Measurements from ENCODE around the gene ASCL5. TPM values are rescaled to one million over a fixed set of nuclear protein-coding genes. Genes with fewer than 3 reads are reported as not detected.

The ASCL5 gene
- total RNA-seq, 1 donor from 2014 or later, result not detected

GRCh38 chr1:201136355-201137023, 9.5 kb upstream of the ASCL5 start:
- DNase-seq (ENCODE audit: low read depth in 2 of 2), result no peak

DNA sequence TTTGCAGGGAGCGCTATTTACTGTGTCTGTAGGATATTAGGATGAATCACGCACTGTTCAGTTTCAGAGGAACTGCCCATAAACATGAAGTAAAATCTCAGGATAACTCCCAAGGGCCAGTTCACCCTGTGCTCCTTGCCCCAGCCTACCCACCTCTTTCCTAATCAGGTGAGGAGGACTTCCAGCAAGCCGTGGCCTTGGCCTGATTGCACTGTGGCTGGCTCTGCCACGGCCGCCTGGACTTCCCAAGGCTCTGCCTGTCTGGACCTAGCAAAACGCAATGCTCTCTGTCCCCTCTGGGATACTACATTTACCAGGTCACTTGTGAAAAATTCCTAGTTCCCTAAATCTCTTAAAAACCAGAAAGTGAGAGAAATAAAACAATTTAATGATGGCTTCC, 7.4 kb upstream of the ASCL5 start:
- DNase-seq (ENCODE audit: low read depth in 2 of 2), result no peak

GRCh38 chr1:201131398-201131797, 4.4 kb upstream of the ASCL5 start:
- DNase-seq (ENCODE audit: low read depth in 2 of 2), result no peak

- no peak for DNase-seq (ENCODE audit: low read depth in 2 of 2)
These were observed 2.0 kb upstream of the ASCL5 start for GRCh38 chr1:201128962-201129361.

- no peak for DNase-seq (ENCODE audit: low read depth in 2 of 2)
These were observed 1.5 kb upstream of the ASCL5 start for GRCh38 chr1:201128476-201128875.

DNA sequence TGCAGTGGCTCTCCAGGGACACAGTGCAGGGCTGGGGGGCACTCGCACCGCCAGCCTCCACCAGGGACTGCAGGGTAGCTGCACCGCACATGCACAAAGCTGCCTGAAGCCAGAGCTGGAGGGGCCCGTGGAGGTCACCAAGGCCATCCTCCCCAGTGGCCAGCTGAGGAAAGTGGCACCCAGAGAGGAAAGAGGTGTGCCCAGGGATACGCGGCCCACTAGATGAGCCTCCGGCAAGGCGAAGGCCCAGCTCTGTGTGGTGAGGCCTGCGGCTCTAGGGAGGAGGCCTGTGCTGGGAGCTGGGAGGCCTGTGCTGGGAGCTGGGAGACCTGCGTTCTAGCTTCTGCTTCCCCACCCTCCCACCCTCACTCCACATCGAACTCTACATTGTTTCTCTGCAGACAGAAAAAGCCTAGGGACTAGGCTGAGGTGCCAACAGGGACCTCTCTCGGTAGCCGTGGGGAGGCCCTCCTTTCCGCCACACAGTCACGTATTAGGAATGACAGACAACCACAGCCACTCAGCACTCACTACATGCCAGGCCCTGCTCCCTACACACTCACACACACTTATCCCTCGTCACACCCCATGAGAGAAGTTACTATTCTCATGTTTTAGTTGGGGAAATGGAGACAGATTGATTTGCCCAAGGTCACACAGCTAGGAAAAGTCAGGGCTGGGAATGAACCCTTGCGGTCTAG, 921 bp upstream of the ASCL5 start:
- DNase-seq (ENCODE audit: low read depth in 2 of 2), result no peak

- DNase-seq (ENCODE audit: low read depth in 2 of 2), result no peak
These were observed 537 bp downstream of the ASCL5 start for GRCh38 chr1:201126463-201126831.

- no peak for DNase-seq (ENCODE audit: low read depth in 2 of 2)
These were observed 1.2 kb downstream of the ASCL5 start for GRCh38 chr1:201125800-201126199.

DNA sequence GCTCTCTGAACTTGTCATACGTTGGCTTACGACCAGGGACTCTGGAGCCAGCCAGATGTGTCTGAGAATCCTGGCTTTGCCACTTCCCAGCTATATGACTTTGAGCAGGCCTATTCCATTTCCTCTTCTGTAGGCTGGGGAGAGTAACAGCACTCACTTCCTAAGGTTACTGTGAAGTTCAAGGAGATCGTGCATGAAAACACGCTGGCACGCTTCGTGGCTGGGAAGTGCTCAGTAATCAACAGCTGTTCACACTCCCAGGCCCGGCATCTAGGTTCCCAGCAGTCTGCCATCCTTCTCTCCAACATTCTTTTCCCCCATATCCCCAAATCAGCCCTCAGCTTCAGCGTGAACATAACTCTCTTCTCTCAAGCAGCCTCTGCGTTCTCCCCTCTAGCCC, 2.0 kb downstream of the ASCL5 start:
- peak in 1 of 2 donors; percentile 27 for DNase-seq (ENCODE audit: low read depth in 2 of 2)

DNA sequence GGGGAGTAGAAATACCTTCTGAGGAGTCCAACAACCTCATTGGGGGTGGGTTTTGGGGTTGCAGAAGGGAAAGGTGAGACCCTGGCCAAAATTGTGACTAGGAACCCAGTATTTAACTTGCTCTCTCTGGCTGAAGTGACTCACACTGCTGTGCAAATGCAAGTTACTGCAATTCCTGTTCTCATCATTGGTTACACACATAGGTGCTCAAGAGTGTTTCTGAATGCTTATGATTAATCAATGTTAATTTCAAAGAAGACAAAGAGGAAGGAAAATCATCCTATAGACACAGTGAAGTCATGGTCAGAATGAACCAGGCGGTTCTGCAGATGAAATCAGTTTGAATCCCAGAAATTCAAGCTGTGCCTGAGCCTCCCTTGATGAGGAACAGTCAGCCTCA, 3.1 kb downstream of the ASCL5 start:
- DNase-seq (ENCODE audit: low read depth in 2 of 2), result no peak

DNA sequence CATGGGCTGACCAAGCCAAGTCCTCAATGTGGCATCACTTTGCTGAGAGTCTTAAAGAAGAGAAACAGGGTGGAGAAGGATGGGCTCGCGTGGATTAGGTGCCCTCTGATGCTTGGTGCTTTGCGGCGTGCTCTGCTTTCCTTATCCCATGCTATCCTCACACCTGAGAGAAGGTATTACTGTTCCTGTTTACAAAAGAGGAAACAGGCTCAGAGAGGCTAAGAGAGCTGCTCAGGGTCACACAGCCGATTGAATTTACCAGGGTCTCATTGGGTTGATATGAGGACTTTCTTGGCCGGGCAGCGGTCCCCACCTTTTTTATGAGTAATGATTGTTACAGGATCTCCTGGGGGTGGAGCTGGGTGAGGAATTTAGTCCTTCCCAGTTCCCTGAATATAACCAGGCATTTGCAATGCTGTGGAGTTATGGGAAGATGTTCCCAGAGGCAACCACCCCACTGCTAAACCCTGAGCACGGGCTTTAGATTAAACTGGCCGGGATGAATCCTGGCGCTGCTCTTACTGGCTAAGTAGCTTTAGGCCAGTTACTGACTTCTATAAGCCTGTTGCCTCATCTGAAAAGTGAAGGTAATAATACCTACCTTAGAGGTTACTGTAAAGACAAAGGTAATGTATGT, 4.5 kb downstream of the ASCL5 start:
- no peak for DNase-seq (ENCODE audit: low read depth in 2 of 2)

DNA sequence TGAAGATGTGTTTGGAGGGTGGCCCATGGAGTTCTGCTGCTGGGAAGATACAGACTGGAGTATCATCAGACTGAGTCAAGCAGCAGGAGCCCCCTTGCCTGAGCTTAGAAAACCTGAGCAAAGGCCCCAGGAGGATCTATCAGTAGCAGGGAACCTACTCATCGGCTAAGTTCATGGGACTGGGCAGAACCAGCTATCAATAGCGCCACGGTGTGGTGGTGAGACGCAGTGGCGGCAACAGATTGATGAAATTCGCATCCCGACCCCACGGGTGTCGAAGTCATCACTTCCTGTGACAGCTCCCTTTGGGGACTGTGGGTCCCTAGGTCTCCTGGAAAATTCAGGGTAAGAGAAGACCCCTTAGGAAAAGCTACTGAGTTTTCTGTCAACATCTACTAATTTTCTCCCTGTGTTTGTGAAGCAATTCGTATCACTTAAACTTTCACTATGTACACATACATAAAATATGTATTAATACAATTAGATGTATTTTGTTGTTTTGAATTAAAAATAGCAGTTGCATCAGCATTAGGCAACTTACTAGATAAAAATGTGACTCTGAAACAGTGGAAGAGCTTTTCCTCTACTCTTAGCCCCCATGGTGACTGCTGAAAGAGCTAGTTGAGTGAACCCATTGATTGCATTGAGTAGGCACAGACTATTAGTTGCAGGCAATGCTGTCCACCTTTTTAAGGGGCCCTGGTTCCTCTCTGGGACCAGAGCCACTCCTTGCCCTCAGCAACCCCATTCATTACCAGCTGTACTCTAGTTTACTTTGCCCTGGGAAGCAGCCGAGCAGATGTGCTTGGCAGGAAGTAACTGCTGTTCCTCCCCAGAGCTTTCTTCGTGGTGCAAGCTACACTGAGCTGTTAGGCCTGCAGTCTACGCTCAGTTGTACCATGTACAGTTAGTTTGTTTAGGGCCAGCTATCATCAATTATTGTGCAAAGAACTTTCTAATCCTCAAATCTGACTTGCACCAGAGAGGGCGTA, 7.5 kb downstream of the ASCL5 start:
- peak; percentile 12 to 58 for DNase-seq (ENCODE audit: low read depth in 2 of 2)

GRCh38 chr1:201116091-201116490, 10.9 kb downstream of the ASCL5 start:
- DNase-seq (ENCODE audit: low read depth in 2 of 2), result no peak

GRCh38 chr1:201115390-201115937, 11.5 kb downstream of the ASCL5 start:
- DNase-seq (ENCODE audit: low read depth in 2 of 2), result no peak

- peak; percentile 35 to 84 for DNase-seq (ENCODE audit: low read depth in 2 of 2)
These were observed 12.5 kb downstream of the ASCL5 start for GRCh38 chr1:201114245-201115131.

DNA sequence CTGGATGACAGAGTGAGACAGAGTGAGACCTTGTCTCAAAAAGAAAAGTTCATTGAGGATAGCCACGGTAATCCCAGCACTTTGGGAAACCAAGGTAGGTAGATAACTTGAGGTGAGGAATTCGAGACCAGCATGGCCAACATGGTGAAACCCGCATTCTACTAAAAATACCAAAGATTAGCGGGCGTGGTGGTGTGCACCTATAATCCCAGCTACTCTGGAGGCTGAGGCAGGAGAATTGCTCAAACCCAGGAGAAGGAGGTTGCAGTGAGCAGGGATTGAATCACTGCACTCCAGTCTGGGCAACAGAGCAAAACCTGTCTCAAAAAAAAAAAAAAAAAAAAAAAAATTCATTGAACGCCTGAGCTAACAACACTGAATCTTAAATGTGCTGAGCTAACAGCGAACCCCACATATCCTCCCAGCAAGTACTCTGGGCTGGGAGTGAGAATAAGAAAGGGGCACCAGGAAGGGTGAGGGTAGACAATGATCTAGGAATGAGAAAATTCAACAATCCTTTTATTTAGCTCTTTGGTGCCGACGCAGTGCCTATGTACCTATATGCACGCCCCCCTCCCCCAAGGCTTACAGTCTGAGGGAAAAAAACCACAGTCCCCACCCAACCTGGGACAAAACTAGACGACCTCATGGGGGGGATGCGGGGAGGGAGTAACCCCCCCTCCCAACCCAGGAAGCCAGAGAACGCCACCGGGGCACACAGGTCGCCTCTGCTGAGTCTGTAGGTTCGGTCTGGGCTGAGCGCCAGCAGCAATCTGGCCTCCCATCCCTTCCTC, 13.3 kb downstream of the ASCL5 start:
- DNase-seq (ENCODE audit: low read depth in 2 of 2), result no peak

- DNase-seq (ENCODE audit: low read depth in 2 of 2), result no peak
These were observed 14.1 kb downstream of the ASCL5 start for GRCh38 chr1:201112926-201113325.

- no peak for DNase-seq (ENCODE audit: low read depth in 2 of 2)
These were observed 14.7 kb downstream of the ASCL5 start, which contains the start of gene CACNA1S for GRCh38 chr1:201112173-201112731. TSS of gene CACNA1S (minus strand) at chr1:201112426. CDS start at chr1:201112339, 87 bp downstream.

GRCh38 chr1:201111672-201112071, 15.3 kb downstream of the ASCL5 start:
- DNase-seq (ENCODE audit: low read depth in 2 of 2), result no peak

Data from dermis microvascular lymphatic vessel endothelial cell (primary cell).